Fibroblast of peridontal ligament (primary cell): Measurements from ENCODE around the gene POU3F1.

Source experiments
- DNase-seq: peaks from one replicate; pipeline ENCODE4 v3.0.0-alpha.2; 2010; ENCODE audit errors: extremely low read depth

POU3F1 gene

GRCh38 chr1:38004284-38005108 is 42.1 kb downstream of the POU3F1 start:
- DNase-seq: peak; percentile 25

DNA sequence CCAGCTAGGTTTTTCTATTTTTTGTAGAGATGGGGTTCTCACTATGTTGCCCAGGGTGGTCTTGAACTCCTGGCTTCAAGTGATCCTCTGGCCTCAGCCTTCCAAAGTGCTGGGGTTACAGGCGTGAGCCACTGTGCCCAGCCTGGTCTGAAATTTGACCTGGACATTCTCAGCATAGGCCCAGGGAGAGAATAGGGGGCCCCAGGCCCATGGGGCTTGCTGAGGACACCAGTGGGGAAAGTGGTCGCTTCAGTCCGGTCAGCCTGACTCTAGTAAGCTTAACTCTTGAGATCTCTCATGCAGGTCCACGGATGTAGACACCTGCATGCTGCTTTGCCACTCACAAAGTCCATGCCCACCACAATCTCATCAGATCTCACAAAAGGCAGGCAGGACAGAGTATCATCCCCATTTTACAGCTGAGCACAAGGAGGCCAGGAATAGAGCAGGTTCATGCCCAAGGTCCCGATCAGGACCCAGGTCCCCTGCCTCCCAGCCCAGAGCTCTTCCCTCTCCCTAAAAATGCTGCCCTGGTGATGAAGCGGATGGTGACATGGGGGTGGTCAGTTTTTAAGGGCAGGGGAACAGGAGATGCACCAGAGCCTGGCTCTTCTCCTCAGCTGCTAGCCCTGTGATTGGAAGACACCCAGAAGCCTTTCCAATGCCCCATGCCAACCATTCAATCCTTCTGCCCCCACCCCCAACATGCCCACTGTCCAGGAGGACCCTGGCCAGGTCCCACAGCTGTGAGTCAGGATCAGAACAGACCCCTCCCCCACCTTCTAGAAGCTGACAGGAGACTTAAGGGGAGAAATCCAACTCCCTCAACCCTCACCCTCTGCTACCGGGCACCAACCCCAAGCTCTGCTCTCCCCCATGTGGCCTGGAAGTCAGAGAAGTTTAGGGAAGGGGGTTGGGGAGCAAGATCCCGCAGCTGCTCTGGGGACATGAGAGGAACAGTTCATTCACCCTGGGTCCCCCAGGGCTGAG is 43.0 kb downstream of the POU3F1 start:
- peak; percentile 49 for DNase-seq

DNA sequence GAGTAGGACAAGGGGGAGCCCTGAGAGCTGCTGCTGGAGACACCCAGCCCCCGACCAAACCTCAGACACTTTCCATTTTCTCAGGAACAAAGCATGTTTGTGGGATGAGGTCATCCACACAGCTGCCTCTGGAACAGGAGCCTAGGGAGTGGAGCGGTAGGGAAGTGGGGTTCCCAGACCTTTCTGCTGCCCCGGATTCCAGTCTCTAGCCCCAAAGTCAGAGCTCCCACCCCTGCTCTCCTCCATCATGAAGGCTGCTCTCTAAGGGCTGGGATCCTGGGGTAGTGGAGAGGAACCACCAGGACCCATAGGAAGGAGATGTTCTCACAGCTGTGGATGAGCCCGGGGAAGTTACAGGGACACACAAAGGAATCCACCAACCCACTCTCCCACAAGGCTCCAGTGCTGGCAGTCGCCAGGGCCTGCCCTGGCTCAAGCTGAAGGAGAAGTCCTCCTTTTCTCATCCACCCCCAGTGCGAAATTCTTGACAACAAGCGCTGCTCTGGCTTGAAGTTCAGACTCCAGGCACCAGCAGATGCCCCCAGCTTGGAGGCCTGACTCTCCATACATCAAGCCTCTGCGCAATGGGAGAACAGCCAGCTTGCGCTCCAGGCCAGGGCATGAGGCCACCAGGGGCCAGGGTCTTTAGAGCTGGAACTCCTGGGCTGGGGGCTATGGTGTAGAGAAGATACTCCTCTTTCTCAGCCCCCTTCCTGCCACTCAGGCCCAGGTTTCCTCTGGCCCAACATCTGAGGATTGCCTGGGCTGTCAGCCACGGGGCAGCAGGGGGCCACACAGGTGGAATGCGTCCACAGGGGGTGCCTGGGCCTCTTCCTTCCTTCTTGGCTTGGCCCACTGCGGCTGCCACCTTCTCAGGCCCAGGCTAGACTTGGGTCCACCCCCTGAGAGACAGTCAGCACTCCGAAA is 45.8 kb downstream of the POU3F1 start:
- peak; percentile 83 for DNase-seq

DNA sequence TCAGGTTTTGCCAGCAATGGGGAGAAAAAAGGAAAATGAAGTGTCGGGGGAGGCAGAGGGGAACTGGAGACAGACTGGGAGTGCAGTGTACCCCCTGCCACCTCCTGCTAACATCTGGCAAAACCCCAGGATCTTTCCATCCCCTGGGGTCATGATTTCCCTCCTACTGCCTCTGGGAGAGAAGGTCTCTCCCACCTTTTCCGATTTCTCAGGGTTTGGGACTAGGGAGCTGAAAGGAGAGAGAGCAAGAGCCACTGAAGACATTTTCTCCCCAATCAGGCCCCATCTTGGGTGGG is 46.4 kb downstream of the POU3F1 start:
- no peak for DNase-seq

GRCh38 chr1:37999430-38000232 is 47.0 kb downstream of the POU3F1 start:
- peak; percentile 48 for DNase-seq

DNA sequence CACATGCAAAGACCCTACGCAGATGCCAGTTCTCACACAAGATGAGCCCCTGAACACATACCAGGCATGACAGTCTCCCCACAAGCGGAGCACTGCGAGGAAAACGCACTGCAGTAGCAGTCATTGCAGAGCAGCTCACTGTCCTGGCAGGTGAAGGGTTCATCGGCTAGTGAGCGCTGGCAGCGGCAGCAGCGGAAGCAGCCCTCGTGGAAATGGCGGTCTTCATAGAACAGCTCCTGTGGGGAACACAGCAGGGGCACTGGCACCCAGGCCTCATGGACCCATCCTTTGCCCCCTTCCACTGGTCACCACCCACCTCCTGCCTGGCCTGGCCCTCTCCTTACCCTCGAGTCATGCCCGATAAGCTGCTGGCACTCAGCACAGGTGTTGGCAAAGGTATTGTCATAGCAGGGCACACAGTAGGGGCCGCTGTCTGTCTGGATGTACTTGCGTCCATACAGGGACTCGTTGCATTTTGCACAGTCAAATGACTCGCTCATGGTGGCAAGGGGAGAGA is 47.6 kb downstream of the POU3F1 start:
- no peak for DNase-seq

- no peak for DNase-seq
Observed at GRCh38 chr1:37998089-37998808, 48.3 kb downstream of the POU3F1 start.

GRCh38 chr1:37997256-37998088 is 49.1 kb downstream of the POU3F1 start:
- DNase-seq: no peak

- DNase-seq: peak; percentile 95
Observed at GRCh38 chr1:37995751-37996345, 50.7 kb downstream of the POU3F1 start.

GRCh38 chr1:37994886-37995566 is 51.6 kb downstream of the POU3F1 start:
- DNase-seq: no peak
